Adrenal gland (tissue), 5 donors: ENCODE results near the gene SEMA5A.

ENCODE experiments used
- CTCF ChIP-seq, 6 experiments: fragments of 450-650 bp in 4 of 6; fragments of 200-600 bp in 2 of 6; sonication (generic) in 1 of 6; IDR thresholded peaks; 1 replicate in 5 of 6; 2 replicates in 1 of 6; pipeline versions ENCODE4 v1.5.1 to v1.8.0; 2016 to 2021; ENCODE audit warnings: antibody characterized with exemption in 6 of 6, mild to moderate bottlenecking in 2 of 6, moderate library complexity in 1 of 6
- POLR2A ChIP-seq, 2 donors: fragments of 450-650 bp; IDR thresholded peaks; one replicate each; pipeline ENCODE4 v1.6.1; 2017; ENCODE audit warnings: antibody characterized with exemption in 2 of 2, mild to moderate bottlenecking in 2 of 2, moderate library complexity in 1 of 2
- donor health status: DM: no; HTN: no; CAD: no.

- TF ChIP-seq CTCF (IDR thresholded peaks at IDR 0.05) (no peak), POLR2A (IDR thresholded peaks at IDR 0.05) (no peak)
Observed at GRCh38 chr5:9523090-9523823, 22.6 kb downstream of the SEMA5A start.
